Measurements from ENCODE around the gene SIDT1.
A peak's percentile ranks its signal among the peaks of the same experiment; 100 is the strongest.

Gene SIDT1

GRCh38 chr3:113531826-113532697 is at the start of gene SIDT1:
TSS of gene SIDT1 (plus strand) at chr3:113532555. CDS start at chr3:113533022, 467 bp downstream.
- peak; percentile 64 for DNase-seq

GRCh38 chr3:113485161-113485609 is 47.2 kb upstream of the SIDT1 start:
- DNase-seq, result no peak

GRCh38 chr3:113495035-113495434 is 37.3 kb upstream of the SIDT1 start:
- peak; percentile 71 for DNase-seq

DNA sequence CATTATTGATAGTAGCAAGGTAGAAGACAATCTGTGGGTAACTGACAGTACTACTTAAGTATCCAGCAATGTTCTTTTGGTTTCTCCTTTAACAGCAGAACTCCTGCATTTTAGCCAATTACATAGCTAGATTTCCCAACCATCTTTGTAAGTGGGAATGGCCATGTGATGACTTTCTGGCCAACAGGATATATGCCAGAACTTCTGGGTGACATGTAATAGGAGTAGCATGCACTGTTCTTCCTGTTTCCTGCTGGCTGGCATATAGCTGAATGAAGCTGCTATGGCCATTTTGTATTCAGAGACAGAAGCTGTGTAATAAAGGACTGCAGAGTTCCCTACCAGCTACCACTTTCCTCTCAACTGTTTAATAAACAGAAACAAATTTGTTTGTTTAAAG is 35.4 kb upstream of the SIDT1 start:
- DNase-seq, result no peak

GRCh38 chr3:113498221-113499005 is 33.9 kb upstream of the SIDT1 start:
- no peak for DNase-seq

DNA sequence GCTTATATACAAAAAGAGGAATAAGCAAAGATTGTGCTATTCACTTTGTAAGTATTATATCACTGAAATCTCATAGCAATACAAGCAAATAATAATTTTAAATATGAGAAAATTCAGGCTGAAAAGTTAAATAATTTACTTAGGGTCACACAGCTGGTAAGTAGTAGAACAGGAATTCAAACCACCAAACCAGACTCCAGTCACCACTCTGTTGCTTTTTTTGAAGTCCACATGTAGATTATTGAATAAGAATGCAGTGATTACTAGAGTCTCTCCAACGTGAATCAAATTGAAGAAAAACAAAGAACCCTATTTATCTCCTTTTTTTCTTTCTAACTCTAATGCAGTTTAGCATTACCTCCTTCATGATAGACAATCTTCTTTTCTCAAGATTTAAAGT is 33.3 kb upstream of the SIDT1 start:
- DNase-seq, result no peak

DNA sequence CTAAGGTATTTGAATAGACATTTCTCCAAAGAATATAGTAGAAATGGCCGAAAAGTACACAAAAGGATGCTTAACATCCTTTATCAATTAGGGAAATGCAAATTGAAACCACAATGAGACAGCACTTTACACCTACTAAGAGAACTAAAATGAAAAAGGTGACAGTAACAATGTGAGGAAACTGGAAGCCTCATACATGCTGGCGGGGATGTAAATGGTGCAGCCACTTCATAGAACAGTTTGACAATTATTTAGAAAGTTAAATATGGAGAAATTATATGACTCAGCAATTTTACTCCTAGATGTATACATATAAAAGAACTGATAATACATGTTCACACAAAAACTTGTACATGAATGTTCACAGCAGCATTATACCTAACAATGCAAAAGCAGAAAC is 30.8 kb upstream of the SIDT1 start:
- peak; percentile 61 for DNase-seq

DNA sequence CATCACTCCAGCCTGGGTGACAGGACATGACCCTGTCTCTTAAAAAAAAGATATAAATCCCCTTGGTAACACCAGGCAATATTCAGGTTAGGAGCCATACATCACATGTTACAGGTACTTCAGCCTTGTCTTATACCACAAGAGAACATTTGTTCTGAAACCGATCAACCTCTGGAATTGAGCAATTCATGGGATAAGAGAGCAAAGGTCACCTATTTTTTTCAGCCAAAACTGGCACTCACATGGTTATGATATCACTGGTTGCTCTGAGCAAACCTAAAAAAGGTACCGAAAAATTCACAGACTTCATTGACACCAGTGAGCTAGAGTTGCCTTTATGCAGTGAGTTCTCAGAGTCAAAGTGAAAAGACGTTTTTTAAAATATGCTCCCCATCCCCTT is 26.5 kb upstream of the SIDT1 start:
- DNase-seq, result no peak

- no peak for DNase-seq
These were observed 24.8 kb upstream of the SIDT1 start for GRCh38 chr3:113507501-113508067.

DNA sequence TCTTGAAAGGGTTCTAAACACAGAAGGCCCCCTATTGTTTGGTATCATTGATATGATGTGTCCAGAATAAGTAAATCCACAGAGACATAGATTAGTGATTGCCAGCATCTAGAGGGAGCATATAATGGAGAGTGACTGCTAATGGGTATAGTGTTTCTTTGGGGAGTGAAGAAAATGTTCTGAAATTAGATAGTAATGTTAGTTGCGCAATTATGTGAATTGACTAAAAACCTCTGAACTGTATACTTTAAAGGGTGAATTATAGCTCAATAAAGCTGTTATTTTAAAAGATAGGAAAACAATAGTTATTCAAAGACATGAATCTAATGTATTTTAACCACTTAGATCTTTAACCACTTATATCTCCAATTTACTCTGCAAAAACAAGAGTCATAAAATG is 23.4 kb upstream of the SIDT1 start:
- no peak for DNase-seq

DNA sequence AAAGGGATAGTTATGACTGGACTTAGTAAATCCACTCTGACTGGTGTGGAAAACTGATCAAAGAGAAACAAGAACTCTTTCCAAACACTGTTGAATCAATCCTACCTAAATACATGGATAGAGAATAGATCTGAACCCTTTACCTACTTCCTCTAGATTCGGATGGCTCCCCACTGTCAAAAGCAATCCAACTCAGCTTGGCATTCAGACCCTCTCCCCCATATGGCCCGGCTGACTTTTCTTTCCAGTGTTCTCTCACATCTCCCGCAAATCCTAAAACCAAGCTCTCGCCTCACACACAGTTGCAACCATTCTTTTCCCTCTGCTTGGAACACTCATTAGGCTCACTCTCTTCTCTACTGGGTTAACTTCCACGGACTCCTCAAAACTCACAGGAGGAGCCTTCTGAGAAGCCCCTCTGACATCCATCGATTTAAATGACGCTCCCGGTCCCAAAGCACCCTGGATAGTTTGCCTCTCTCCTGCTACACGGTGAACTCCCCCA is 18.0 kb upstream of the SIDT1 start:
- peak; percentile 16 for DNase-seq

DNA sequence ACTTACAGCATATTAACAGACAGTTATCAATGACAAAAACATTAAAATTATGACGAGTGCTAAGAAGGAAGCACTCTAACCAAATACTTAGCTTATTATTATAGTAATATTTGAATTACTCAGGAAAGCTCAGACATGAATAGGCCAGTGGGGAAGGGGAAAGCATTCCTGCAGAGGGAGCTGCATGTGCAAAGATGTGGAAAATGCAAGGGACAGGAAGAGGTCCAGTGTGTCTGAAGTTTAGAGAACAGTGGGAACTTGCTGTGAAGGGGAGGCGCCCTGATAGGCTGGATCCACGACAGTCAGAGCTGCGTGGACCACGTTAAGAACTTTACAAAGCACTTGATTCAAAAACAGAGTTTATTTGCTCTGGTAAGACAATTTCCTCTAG is 16.2 kb upstream of the SIDT1 start:
- peak; percentile 53 for DNase-seq

GRCh38 chr3:113521981-113522380 is 10.4 kb upstream of the SIDT1 start:
- no peak for DNase-seq

- no peak for DNase-seq
These were observed 9.1 kb upstream of the SIDT1 start for GRCh38 chr3:113523241-113523640.

- DNase-seq, result peak; percentile 62
These were observed 561 bp downstream of the SIDT1 start for GRCh38 chr3:113532698-113533533.

- DNase-seq, result peak; percentile 51
These were observed 1.2 kb downstream of the SIDT1 start for GRCh38 chr3:113533534-113533892.

GRCh38 chr3:113534365-113534764 is 2.0 kb downstream of the SIDT1 start:
- DNase-seq, result no peak

- peak; percentile 44 for DNase-seq
These were observed 3.5 kb downstream of the SIDT1 start for GRCh38 chr3:113535898-113536297.

DNA sequence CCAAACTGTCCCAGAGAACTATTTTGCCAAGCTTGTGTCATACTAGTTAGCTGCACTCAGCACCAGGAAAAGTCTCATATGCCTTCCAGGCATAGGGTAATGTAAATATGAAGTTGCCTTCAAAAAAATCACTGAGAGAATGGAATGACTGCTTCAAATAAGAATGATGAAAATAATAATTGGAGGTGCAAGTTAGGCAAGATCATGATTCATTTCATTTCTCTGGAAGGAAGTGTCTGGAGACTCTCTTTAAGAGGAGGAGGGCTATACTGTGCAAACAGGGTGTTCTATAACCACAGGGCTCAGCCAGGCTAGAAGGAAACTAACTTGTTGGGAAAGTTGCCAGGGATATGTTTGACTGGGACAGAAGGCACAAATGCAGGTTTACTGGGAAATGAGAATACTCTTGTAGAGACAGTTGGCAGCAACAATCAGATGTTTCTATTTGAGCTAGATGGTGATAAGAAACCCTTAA is 4.3 kb downstream of the SIDT1 start:
- DNase-seq, result peak; percentile 39

DNA sequence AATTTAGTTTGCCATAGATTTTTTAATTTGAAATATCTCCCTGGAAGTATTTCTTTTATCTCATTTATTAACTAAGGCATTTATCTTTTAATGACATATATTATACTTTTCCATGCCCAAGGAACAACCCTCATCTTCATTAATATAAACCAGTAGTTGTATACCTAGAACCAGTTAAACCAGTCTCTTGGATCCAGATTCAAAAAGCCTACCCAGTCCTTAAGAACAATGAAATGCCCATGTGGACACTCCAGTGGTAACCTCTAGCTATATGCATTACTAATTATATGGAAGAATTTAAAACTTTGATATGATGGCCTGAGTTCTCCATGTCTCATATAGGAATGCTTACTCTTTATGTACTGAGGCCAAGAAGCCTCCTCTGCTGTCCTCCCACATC is 4.8 kb downstream of the SIDT1 start:
- DNase-seq, result no peak

GRCh38 chr3:113541519-113541918 is 9.2 kb downstream of the SIDT1 start:
- no peak for DNase-seq

GRCh38 chr3:113545594-113545993 is 13.2 kb downstream of the SIDT1 start:
- no peak for DNase-seq

Data from hematopoietic multipotent progenitor cell treated with erythropoietin and hydrocortisone succinate and interleukin-3 and kit ligand, for 4 days (in vitro differentiated cells).